Naive thymus-derived CD8-positive, alpha-beta T cell (primary cell): Measurements from ENCODE around the gene SCFD2. TPM values are rescaled to one million over a fixed set of nuclear protein-coding genes. Genes with fewer than 3 reads are reported as not detected.

ENCODE experiments used
- ATAC-seq, 2 donors: fragments of 150-1000 bp; cut with Tn5 transposase in 1 of 2; sonication (Bioruptor Pico), chemical (Tn5 transposase) in 1 of 2; 1 replicate in 1 of 2; 2 replicates in 1 of 2; pipeline ENCODE4 v1.10.0; 2021; ENCODE audit warnings: mild to moderate bottlenecking in 2 of 2, moderate library complexity in 2 of 2
- POLR2A ChIA-PET: fragments of 350-600 bp; sonication (Branson Sonifier 250); formaldehyde crosslinking; loops from one replicate; lab custom pipeline; 2021; ENCODE audit warnings: antibody characterized with exemption; lab: Charles Lee
- DNase-seq, 10 donors: peaks; one replicate each; pipeline versions ENCODE4 v3.0.0 to v3.0.0-alpha.2; 2020 to 2022
- H3K27ac Mint-ChIP-seq, 10 donors: one replicate each; pipeline ENCODE4 v1.8.0; 2020 to 2022; ENCODE audit warnings: mild to moderate bottlenecking in 10 of 10, mixed read lengths in 10 of 10, moderate library complexity in 4 of 10, inconsistent platforms in 1 of 10
- H3K27me3 Mint-ChIP-seq, 5 donors: one replicate each; pipeline ENCODE4 v1.8.0; 2021 to 2022; ENCODE audit warnings: mixed read lengths in 5 of 5
- H3K36me3 Mint-ChIP-seq, 3 donors: one replicate each; pipeline ENCODE4 v1.8.0; 2020 to 2022; ENCODE audit warnings: mixed read lengths in 3 of 3, mild to moderate bottlenecking in 2 of 3, inconsistent platforms in 1 of 3
- H3K4me1 Mint-ChIP-seq, 4 donors: one replicate each; pipeline ENCODE4 v1.8.0; 2021 to 2022; ENCODE audit warnings: mixed read lengths in 4 of 4
- H3K4me3 Mint-ChIP-seq, 10 donors: one replicate each; pipeline ENCODE4 v1.8.0; 2020 to 2022; ENCODE audit warnings: mild to moderate bottlenecking in 10 of 10, mixed read lengths in 10 of 10, moderate library complexity in 6 of 10, inconsistent platforms in 1 of 10
- H3K9me3 Mint-ChIP-seq, 9 donors: one replicate each; pipeline ENCODE4 v1.8.0; 2020 to 2022; ENCODE audit warnings: mixed read lengths in 9 of 9, mild to moderate bottlenecking in 3 of 9, inconsistent platforms in 1 of 9, moderate library complexity in 1 of 9
- polyA plus RNA-seq, 3 donors: library from polyadenylated mRNA; unstranded; fragments of 300-500 nt; fragmentation: Illumina TruSeq; gene quantifications; one replicate each; pipeline ENCODE4 v1.2.3, GENCODE V29; 2021
- total RNA-seq, 8 experiments: library from RNA in 2 of 8; stranded (reverse) in 2 of 8; gene quantifications; one replicate each; pipeline ENCODE4 v1.2.3 and lab custom pipeline; 2021 to 2026

SCFD2 gene
- total and polyA plus RNA-seq, 5 experiments from 2014 or later = 14.3 to 21.7 (median 17.2) TPM

DNA sequence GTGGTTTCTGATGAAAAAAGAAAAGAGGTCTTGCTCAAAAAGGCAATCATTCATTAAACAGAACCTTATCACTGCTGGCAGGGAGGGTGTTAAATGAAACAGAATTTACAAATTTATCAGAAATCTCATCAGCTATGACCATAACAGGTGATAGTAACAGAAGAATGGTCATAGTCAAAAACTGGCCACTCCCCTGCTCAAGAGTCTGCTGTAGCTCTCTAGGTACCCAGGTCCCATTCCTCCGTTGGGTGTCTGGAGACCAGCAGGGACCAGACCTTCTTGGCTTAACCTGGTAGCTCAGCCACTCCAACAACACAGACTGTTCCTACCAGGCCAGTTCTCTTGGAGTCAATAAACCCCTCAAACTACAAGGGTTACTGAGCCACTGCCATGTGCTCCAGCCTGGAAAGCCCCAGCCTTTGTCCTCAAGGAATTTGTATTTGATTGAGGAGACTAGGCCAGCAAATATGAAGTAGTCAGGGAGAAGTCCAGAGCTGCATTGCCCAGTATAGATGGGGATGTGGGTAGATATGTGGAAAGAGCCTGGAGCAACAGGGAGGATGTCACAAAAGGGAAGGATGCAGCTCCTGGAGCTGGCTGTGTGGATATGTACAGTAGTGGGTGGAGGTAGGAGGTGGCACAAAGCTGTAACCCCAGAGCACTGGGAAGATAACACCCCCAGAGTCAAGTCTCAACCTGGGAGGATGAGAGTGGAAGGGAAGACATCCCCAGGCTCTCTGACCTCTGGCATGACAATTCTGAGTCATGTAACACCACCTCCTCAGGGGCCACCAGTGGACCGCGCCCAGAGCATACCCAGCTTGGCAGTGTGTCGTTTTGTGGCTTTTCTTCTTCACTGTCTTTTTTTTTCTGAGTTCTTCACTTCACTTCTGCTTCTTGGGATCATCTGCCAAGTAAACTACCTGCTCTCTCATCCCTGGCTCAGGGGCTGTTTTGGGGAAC is 481.9 kb downstream of the SCFD2 start:
- Mint-ChIP-seq H3K9me3 (peaks cover 0 to 8% (median 0%) of the 10 kb centered on the region in 9 donors), H3K27ac (no peak overlapping the region), H3K36me3 (peaks cover 18 to 46% (median 33%) of the 10 kb centered on the region in 3 donors), H3K4me1 (peaks cover 0 to 12% (median 8%) of the 10 kb centered on the region in 4 donors), H3K4me3 (no peak overlapping the region), H3K27me3 (no peaks in the 10 kb centered on the region)
- DNase-seq (no peak), ATAC-seq (no peak)
- POLR2A ChIA-PET = no interaction called here

GRCh38 chr4:52883183-52883621 is 482.7 kb downstream of the SCFD2 start:
- Mint-ChIP-seq H3K4me3 (no peak overlapping the region), H3K36me3 (peaks cover 10 to 49% (median 32%) of the 10 kb centered on the region in 3 donors), H3K27me3 (no peaks in the 10 kb centered on the region), H3K9me3 (no peaks in the 10 kb centered on the region), H3K4me1 (peaks cover 0 to 12% (median 6%) of the 10 kb centered on the region in 4 donors), H3K27ac (no peak overlapping the region)
- POLR2A ChIA-PET = no interaction called here
- DNase-seq (no peak), ATAC-seq (no peak)

DNA sequence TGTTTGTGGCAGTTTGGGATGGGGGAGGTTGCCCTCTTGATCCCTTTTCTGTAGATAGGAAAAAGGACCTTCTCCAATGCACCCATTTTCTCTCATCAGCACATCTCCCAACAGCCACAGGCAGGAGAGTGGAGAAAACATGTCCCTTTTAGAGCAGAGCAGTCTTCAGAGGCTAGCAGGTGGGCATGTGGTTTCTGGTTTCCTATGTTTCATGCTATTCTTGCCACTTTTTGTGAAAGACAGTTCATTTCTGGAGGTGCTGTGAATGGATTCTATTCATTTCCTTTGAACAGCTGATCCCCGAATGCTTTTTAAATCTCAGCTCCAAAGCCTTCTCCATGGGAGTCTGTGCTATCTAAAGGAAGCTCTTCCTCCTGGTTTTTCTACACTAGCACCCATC is 484.9 kb downstream of the SCFD2 start:
- DNase-seq = no peak
- ATAC-seq = no peak
- Mint-ChIP-seq H3K27me3 (no peaks in the 10 kb centered on the region), H3K27ac (no peak overlapping the region), H3K9me3 (no peaks in the 10 kb centered on the region), H3K4me1 (peaks cover 3 to 27% (median 13%) of the 10 kb centered on the region in 4 donors), H3K4me3 (no peak overlapping the region), H3K36me3 (peaks cover 9 to 49% (median 27%) of the 10 kb centered on the region in 3 donors)
- POLR2A ChIA-PET = no interaction called here

- DNase-seq = no peak
- no peak overlapping the region for H3K4me3 Mint-ChIP-seq
- no peak for ATAC-seq
Observed at GRCh38 chr4:52879471-52879870, 486.4 kb downstream of the SCFD2 start.

GRCh38 chr4:52877694-52878093 is 488.2 kb downstream of the SCFD2 start:
- Mint-ChIP-seq H3K27ac (peak overlapping the region in 4 of 10 donors; percentile 30 to 53 (median 47)), H3K4me1 (peaks cover 6 to 33% (median 15%) of the 10 kb centered on the region in 4 donors), H3K4me3 (no peak overlapping the region), H3K27me3 (no peaks in the 10 kb centered on the region), H3K36me3 (peaks cover 19 to 46% (median 30%) of the 10 kb centered on the region in 3 donors), H3K9me3 (no peaks in the 10 kb centered on the region)
- ATAC-seq (no peak), DNase-seq (no peak)
- POLR2A ChIA-PET = no interaction called here

More at GRCh38 chr4:52879471-52879870, 486.4 kb downstream of the SCFD2 start:
- POLR2A ChIA-PET = no interaction called here
- no peaks in the 10 kb centered on the region for H3K27me3 Mint-ChIP-seq
- no peak overlapping the region for H3K27ac Mint-ChIP-seq
- no peaks in the 10 kb centered on the region for H3K9me3 Mint-ChIP-seq
- H3K36me3 Mint-ChIP-seq = peaks cover 9 to 46% (median 23%) of the 10 kb centered on the region in 3 donors
- H3K4me1 Mint-ChIP-seq = peaks cover 6 to 33% (median 15%) of the 10 kb centered on the region in 4 donors

DNA sequence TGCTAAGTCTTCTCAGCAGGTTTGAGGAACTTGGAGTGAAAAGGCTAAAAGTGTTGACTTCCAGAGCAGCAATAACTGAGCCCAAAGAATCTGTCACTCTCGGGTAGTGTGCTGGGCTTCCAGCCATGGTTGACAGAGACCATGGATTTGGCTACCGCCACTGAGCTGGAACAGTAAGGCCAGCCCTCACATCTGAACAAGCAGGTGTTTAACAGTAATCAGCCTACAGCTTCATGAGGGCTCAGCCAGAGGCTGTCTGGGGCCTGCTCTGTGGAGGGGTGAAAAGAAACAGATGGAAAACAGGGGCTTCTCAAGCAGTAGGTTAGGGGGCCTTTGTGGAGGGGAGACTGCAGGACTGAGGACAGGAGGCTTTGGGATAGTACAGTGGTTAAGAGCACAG is 488.8 kb downstream of the SCFD2 start:
- DNase-seq = no peak
- Mint-ChIP-seq H3K4me1 (peaks cover 6 to 31% (median 15%) of the 10 kb centered on the region in 4 donors), H3K36me3 (peaks cover 19 to 50% (median 29%) of the 10 kb centered on the region in 3 donors), H3K9me3 (no peaks in the 10 kb centered on the region), H3K4me3 (no peak overlapping the region), H3K27me3 (no peaks in the 10 kb centered on the region), H3K27ac (peak overlapping the region in 6 of 10 donors; percentile 12 to 86 (median 56))
- POLR2A ChIA-PET = no interaction called here
- no peak for ATAC-seq

DNA sequence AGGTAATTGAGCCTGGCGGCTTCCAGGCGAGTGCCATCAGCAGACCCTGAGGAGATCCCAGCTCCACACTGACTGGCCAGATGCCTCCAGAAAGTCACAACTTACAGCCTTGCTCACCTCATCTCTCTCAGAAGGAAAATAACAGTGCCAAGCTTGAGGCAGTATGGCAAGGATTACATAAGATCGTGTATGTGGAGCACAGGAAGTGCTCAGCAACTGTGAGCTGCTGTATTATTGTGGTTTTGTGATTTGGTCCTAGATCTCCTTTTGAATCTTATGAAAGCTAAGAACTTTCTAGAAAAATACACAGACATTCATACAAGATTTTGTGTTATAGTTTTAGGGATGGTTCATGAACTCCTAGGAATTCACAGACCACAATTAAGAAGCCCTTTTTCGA is 489.8 kb downstream of the SCFD2 start:
- peak in 1 of 10 donors; percentile 25 for DNase-seq
- POLR2A ChIA-PET = no interaction called here
- H3K4me1 Mint-ChIP-seq = peaks cover 4 to 22% (median 11%) of the 10 kb centered on the region in 4 donors
- peaks cover 18 to 48% (median 26%) of the 10 kb centered on the region in 3 donors for H3K36me3 Mint-ChIP-seq
- H3K27me3 Mint-ChIP-seq = no peaks in the 10 kb centered on the region
- peak in 1 of 2 donors; percentile 60 for ATAC-seq
- H3K4me3 Mint-ChIP-seq = peak overlapping the region in 4 of 10 donors; percentile 16 to 37 (median 32)
- no peaks in the 10 kb centered on the region for H3K9me3 Mint-ChIP-seq
- peak overlapping the region in 6 of 10 donors; percentile 4 to 89 (median 34) for H3K27ac Mint-ChIP-seq

- no peak overlapping the region for H3K4me3 Mint-ChIP-seq
- peaks cover 18 to 51% (median 32%) of the 10 kb centered on the region in 3 donors for H3K36me3 Mint-ChIP-seq
- ATAC-seq (no peak), DNase-seq (no peak)
- H3K4me1 Mint-ChIP-seq = peaks cover 4 to 21% (median 10%) of the 10 kb centered on the region in 4 donors
- no peaks in the 10 kb centered on the region for H3K27me3 Mint-ChIP-seq
- H3K9me3 Mint-ChIP-seq = no peaks in the 10 kb centered on the region
- no peak overlapping the region for H3K27ac Mint-ChIP-seq
- POLR2A ChIA-PET = no interaction called here
Observed at GRCh38 chr4:52874948-52875347, 490.9 kb downstream of the SCFD2 start.

DNA sequence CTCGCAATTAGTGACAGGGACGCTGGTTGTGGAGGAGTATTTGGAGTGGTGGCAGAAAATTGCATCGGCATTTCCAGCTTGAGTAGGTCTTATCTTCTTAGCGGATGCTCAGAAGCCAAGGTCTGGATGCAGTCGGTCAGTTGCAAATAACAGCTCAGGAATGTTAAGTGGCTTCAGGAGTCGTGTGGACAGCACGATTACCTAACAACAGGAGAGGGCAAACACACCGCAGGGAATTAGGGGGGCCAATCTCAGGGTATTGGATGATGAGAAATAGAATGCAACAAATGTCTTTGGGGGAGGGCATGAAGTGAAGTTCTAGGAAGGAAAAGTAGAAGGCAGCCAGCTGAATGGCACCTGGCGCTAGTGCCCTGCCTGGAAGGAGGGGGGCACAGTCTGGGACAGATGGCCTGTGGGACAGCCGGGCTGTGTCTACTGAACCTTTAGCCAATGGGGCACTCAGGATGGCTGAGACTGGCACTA is 492.0 kb downstream of the SCFD2 start:
- POLR2A ChIA-PET = no interaction called here
- H3K36me3 Mint-ChIP-seq = peaks cover 18 to 47% (median 32%) of the 10 kb centered on the region in 3 donors

GRCh38 chr4:52873191-52873590 is 492.7 kb downstream of the SCFD2 start:
- POLR2A ChIA-PET = no interaction called here
- ATAC-seq = no peak
- H3K9me3 Mint-ChIP-seq = no peaks in the 10 kb centered on the region

More for the DNA sequence above, 492.0 kb downstream of the SCFD2 start:
- H3K27me3 Mint-ChIP-seq = no peaks in the 10 kb centered on the region
- H3K4me1 Mint-ChIP-seq = peaks cover 4 to 21% (median 10%) of the 10 kb centered on the region in 4 donors
- no peak overlapping the region for H3K4me3 Mint-ChIP-seq
- no peak overlapping the region for H3K27ac Mint-ChIP-seq
- DNase-seq (no peak), ATAC-seq (no peak)
- H3K9me3 Mint-ChIP-seq = no peaks in the 10 kb centered on the region

DNA sequence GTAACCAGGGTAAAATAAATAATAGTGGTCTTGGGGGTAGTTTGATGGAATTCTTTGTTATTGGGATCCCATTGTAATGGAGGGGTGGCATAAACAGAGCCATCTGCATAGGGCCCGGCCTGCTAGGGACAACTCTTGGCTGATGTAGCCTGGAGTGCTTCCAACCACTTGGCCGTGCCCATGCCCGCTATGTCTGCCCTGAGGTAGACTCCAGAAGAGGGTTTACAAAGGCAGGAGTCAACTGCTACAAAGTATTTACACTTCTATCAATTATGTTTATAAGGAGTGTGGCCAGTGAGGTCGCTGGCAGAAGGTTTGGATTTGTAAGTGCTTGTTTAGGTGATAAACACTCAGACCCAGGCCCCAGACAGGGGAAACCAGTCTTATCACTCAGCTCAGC is 495.6 kb downstream of the SCFD2 start:
- no peak for DNase-seq
- peaks cover 0 to under 1% (median 0%) of the 10 kb centered on the region in 4 donors for H3K4me1 Mint-ChIP-seq
- no peaks in the 10 kb centered on the region for H3K9me3 Mint-ChIP-seq
- no peak overlapping the region for H3K27ac Mint-ChIP-seq
- POLR2A ChIA-PET = no interaction called here
- ATAC-seq = no peak
- H3K27me3 Mint-ChIP-seq = no peaks in the 10 kb centered on the region
- no peak overlapping the region for H3K4me3 Mint-ChIP-seq
- H3K36me3 Mint-ChIP-seq = peaks cover 18 to 33% (median 26%) of the 10 kb centered on the region in 3 donors

More at GRCh38 chr4:52873191-52873590, 492.7 kb downstream of the SCFD2 start:
- Mint-ChIP-seq H3K36me3 (peaks cover 18 to 45% (median 29%) of the 10 kb centered on the region in 3 donors), H3K4me3 (no peak overlapping the region), H3K4me1 (peaks cover 4 to 21% (median 10%) of the 10 kb centered on the region in 4 donors), H3K27ac (no peak overlapping the region), H3K27me3 (no peaks in the 10 kb centered on the region)
- DNase-seq = no peak

DNA sequence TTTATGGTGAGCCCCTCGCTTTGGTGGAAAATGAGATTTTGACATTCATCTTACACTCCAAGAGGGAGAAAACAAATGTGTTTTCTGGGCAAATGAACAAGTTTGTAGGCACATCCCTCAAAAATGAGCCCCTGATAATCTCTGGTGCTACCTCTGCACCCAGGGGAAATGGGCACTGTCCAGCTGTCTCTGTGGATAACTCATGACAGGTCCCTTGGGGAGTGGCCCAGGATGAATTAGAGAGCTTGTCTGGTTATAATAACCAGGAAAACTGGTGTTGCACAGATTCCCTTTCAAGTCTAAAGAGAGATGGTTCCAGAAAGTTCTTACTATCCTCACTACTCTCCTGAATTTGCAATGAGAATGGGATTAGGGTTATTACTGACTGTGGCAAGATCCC is 496.2 kb downstream of the SCFD2 start:
- POLR2A ChIA-PET = no interaction called here

DNA sequence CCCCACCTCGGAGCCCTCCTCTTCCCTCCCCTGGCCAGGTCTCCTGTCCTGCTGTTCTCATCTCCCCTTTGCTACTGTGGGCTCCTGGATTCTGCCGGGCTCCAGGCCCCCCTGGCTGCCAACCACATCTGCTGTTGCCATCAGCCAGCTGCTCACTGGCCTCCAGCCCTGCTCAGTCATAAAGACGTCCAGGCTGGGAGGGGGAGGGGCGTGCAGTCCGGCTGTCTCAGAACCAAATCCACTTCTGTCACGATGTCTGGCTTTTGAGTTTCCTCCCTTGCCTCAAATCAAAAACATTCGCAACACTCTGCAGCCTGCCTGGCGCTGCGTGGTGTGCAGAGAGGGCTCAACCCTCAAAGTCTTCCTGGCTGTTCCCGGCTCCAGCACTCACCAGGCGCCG is 496.7 kb downstream of the SCFD2 start:
- H3K27ac Mint-ChIP-seq = no peak overlapping the region
- no peaks in the 10 kb centered on the region for H3K4me1 Mint-ChIP-seq
- no peak for DNase-seq
- peaks cover 18 to 30% (median 26%) of the 10 kb centered on the region in 3 donors for H3K36me3 Mint-ChIP-seq
- no peaks in the 10 kb centered on the region for H3K27me3 Mint-ChIP-seq
- H3K4me3 Mint-ChIP-seq = no peak overlapping the region
- no peak for ATAC-seq
- POLR2A ChIA-PET = no interaction called here
- no peaks in the 10 kb centered on the region for H3K9me3 Mint-ChIP-seq

More for the DNA sequence above, 496.2 kb downstream of the SCFD2 start:
- no peak for ATAC-seq
- no peak overlapping the region for H3K4me3 Mint-ChIP-seq
- H3K36me3 Mint-ChIP-seq = peaks cover 18 to 31% (median 26%) of the 10 kb centered on the region in 3 donors
- no peak for DNase-seq
- H3K27ac Mint-ChIP-seq = no peak overlapping the region
- no peaks in the 10 kb centered on the region for H3K4me1 Mint-ChIP-seq
- H3K9me3 Mint-ChIP-seq = no peaks in the 10 kb centered on the region
- H3K27me3 Mint-ChIP-seq = no peaks in the 10 kb centered on the region
